Loucy (cell line): ENCODE measurements around the gene FBXO31.

Source experiments
- H2AFZ ChIP-seq: fragments of 200-600 bp; sonication (generic); 2 replicates; pipeline ENCODE4 v1.6.0; 2016; ENCODE audit warnings: antibody characterized with exemption, mild to moderate bottlenecking, low read length, moderate library complexity
- H3F3A ChIP-seq: fragments of 200-600 bp; 2 replicates; pipeline ENCODE4 v1.6.0; 2016; ENCODE audit warnings: antibody characterized with exemption, low read depth, mild to moderate bottlenecking
- H3K27me3 ChIP-seq: fragments of 200-600 bp; sonication (generic); 2 replicates; pipeline ENCODE4 v1.6.1; 2014; ENCODE audit warnings: low read length, mild to moderate bottlenecking; ENCODE audit not compliant: insufficient read depth, poor library complexity, severe bottlenecking
- H3K36me3 ChIP-seq: fragments of 200-600 bp; sonication (generic); 2 replicates; pipeline ENCODE4 v1.6.1; 2016; ENCODE audit warnings: low read length; ENCODE audit not compliant: insufficient read depth
- H3K4me1 ChIP-seq: fragments of 200-600 bp; sonication (generic); 2 replicates; pipeline ENCODE4 v1.5.1; 2014; ENCODE audit warnings: low read length, mild to moderate bottlenecking; ENCODE audit not compliant: insufficient read depth, poor library complexity, severe bottlenecking
- H3K4me2 ChIP-seq: fragments of 200-600 bp; sonication (generic); 2 replicates; pipeline ENCODE4 v1.6.0; 2014; ENCODE audit warnings: antibody characterized with exemption, low read length, low read depth, mild to moderate bottlenecking; ENCODE audit not compliant: poor library complexity, severe bottlenecking
- H3K4me3 ChIP-seq: fragments of 200-600 bp; sonication (generic); 2 replicates; pipeline ENCODE4 v1.5.1; 2014; ENCODE audit warnings: low read length, mild to moderate bottlenecking, mixed read lengths; ENCODE audit not compliant: poor library complexity, severe bottlenecking
- H3K79me2 ChIP-seq: fragments of 200-600 bp; sonication (generic); 2 replicates; pipeline ENCODE4 v1.6.1; 2014; ENCODE audit warnings: low read length; ENCODE audit not compliant: insufficient read depth
- H3K9ac ChIP-seq: fragments of 200-600 bp; sonication (generic); 2 replicates; pipeline ENCODE4 v1.6.0; 2014; ENCODE audit warnings: mild to moderate bottlenecking, low read depth, low read length, moderate library complexity; ENCODE audit not compliant: poor library complexity, severe bottlenecking
- H3K9me2 ChIP-seq: fragments of 200-600 bp; sonication (generic); replicated peaks from 2 replicates; pipeline ENCODE4 v1.6.1; 2016; ENCODE audit warnings: low read depth, low read length, mixed read lengths
- H3K9me3 ChIP-seq: fragments of 200-600 bp; sonication (generic); 2 replicates; pipeline ENCODE4 v1.6.1; 2014; ENCODE audit warnings: mild to moderate bottlenecking, antibody characterized with exemption, low read length, low read depth; ENCODE audit not compliant: insufficient read depth
- H4K20me1 ChIP-seq: fragments of 200-600 bp; sonication (generic); 2 replicates; pipeline ENCODE4 v1.6.0; 2014; ENCODE audit warnings: antibody characterized with exemption, low read length, mild to moderate bottlenecking; ENCODE audit not compliant: insufficient read depth, poor library complexity, severe bottlenecking
- CTCF ChIP-seq: fragments of 200-600 bp; sonication (generic); conservative IDR thresholded peaks from 2 replicates; pipeline ENCODE4 v1.5.1; 2014; ENCODE audit warnings: mild to moderate bottlenecking, antibody characterized with exemption, low read length
- EZH2phosphoT487 ChIP-seq: fragments of 200-600 bp; IDR thresholded peaks from 2 replicates; pipeline ENCODE4 v1.6.1; 2018; ENCODE audit warnings: antibody characterized with exemption, mild to moderate bottlenecking, moderate library complexity, borderline replicate concordance

FBXO31 gene

GRCh38 chr16:87323727-87324410, 59.7 kb downstream of the FBXO31 start:
- no peak for TF ChIP-seq CTCF
- TF ChIP-seq EZH2phosphoT487: no peak
- H3K4me1 ChIP-seq: peaks cover 8% of the 10 kb centered on the region
- no peaks in the 10 kb centered on the region for H3K9me3 ChIP-seq
- H3K4me3 ChIP-seq: no peak overlapping the region
- no peak overlapping the region for H2AFZ ChIP-seq
- H3K4me2 ChIP-seq: no peak overlapping the region
- no peaks in the 10 kb centered on the region for H4K20me1 ChIP-seq
- H3K79me2 ChIP-seq: peaks cover 4% of the 10 kb centered on the region
- no peaks in the 10 kb centered on the region for H3F3A ChIP-seq
- H3K9me2 ChIP-seq: no peaks in the 10 kb centered on the region
- H3K9ac ChIP-seq: no peak overlapping the region
- no peaks in the 10 kb centered on the region for H3K27me3 ChIP-seq
- no peaks in the 10 kb centered on the region; the same call in 1 of the 2 replicates for H3K36me3 ChIP-seq

GRCh38 chr16:87322833-87323726, 60.5 kb downstream of the FBXO31 start:
- no peaks in the 10 kb centered on the region for H3K9me3 ChIP-seq
- no peak overlapping the region for H3K4me3 ChIP-seq
- no peaks in the 10 kb centered on the region for H3F3A ChIP-seq
- no peak overlapping the region for H3K9ac ChIP-seq
- no peaks in the 10 kb centered on the region for H3K36me3 ChIP-seq
- TF ChIP-seq CTCF: no peak
- TF ChIP-seq EZH2phosphoT487: no peak
- H3K79me2 ChIP-seq: peaks cover 11% of the 10 kb centered on the region
- peaks cover 15% of the 10 kb centered on the region for H3K4me1 ChIP-seq
- no peak overlapping the region for H3K4me2 ChIP-seq
- no peaks in the 10 kb centered on the region for H3K9me2 ChIP-seq
- no peak overlapping the region for H2AFZ ChIP-seq
- H3K27me3 ChIP-seq: no peaks in the 10 kb centered on the region
- no peaks in the 10 kb centered on the region for H4K20me1 ChIP-seq

- Histone ChIP-seq H3K9me3 (no peaks in the 10 kb centered on the region), H4K20me1 (no peaks in the 10 kb centered on the region), H3K27me3 (peaks cover 7% of the 10 kb centered on the region), H3F3A (no peaks in the 10 kb centered on the region), H3K4me2 (no peak overlapping the region), H3K79me2 (peaks cover 19% of the 10 kb centered on the region), H3K36me3 (no peaks in the 10 kb centered on the region), H3K9ac (no peak overlapping the region), H3K4me3 (no peak overlapping the region), H2AFZ (no peak overlapping the region), H3K9me2 (no peaks in the 10 kb centered on the region), H3K4me1 (peaks cover 16% of the 10 kb centered on the region)
- TF ChIP-seq CTCF: no peak
- no peak for TF ChIP-seq EZH2phosphoT487
These were observed 61.2 kb downstream of the FBXO31 start for GRCh38 chr16:87322360-87322759.
